Hepatocyte (in vitro differentiated cells): ENCODE measurements around the gene MEA1. TPM values are rescaled to one million over a fixed set of nuclear protein-coding genes. Genes with fewer than 3 reads are reported as not detected.
A peak's percentile ranks its signal among the peaks of the same experiment; 100 is the strongest.

Experiments used
- DNase-seq: peaks from one replicate; pipeline ENCODE4 v3.0.0-alpha.2; 2016; ENCODE audit warnings: low spot score
- H2AFZ ChIP-seq: fragments of 200-600 bp; sonication (generic); 2 replicates; pipeline ENCODE4 v1.6.0; 2016; ENCODE audit warnings: antibody characterized with exemption, mild to moderate bottlenecking
- H3K27ac ChIP-seq: fragments of 200-600 bp; sonication (generic); 2 replicates; pipeline ENCODE4 v1.5.1; 2016; ENCODE audit warnings: mild to moderate bottlenecking
- H3K27me3 ChIP-seq: fragments of 200-600 bp; sonication (generic); 2 replicates; pipeline ENCODE4 v1.6.1; 2016
- H3K36me3 ChIP-seq: fragments of 200-600 bp; sonication (generic); replicated peaks from 2 replicates; pipeline ENCODE4 v1.5.1; 2016; ENCODE audit warnings: low read depth; ENCODE audit not compliant: insufficient read depth
- H3K4me1 ChIP-seq: fragments of 200-600 bp; sonication (generic); 2 replicates; pipeline ENCODE4 v1.5.1; 2016; ENCODE audit warnings: mild to moderate bottlenecking, moderate library complexity; ENCODE audit not compliant: insufficient read depth
- H3K4me2 ChIP-seq: fragments of 200-600 bp; sonication (generic); 2 replicates; pipeline ENCODE4 v1.6.0; 2016
- H3K4me3 ChIP-seq: fragments of 200-600 bp; sonication (generic); 2 replicates; pipeline ENCODE4 v1.5.1; 2016; ENCODE audit warnings: mild to moderate bottlenecking
- H3K79me2 ChIP-seq: fragments of 200-600 bp; sonication (generic); 2 replicates; pipeline ENCODE4 v1.6.0; 2017; ENCODE audit warnings: mild to moderate bottlenecking
- H3K9me2 ChIP-seq: fragments of 200-600 bp; sonication (generic); replicated peaks from 2 replicates; pipeline ENCODE4 v1.6.0; 2017; ENCODE audit warnings: mild to moderate bottlenecking; ENCODE audit not compliant: insufficient read depth
- H3K9me3 ChIP-seq: fragments of 200-600 bp; sonication (generic); 2 replicates; pipeline ENCODE4 v1.5.1; 2016; ENCODE audit warnings: low read depth, mild to moderate bottlenecking
- H4K20me1 ChIP-seq: fragments of 200-600 bp; sonication (generic); 2 replicates; pipeline ENCODE4 v1.6.0; 2016; ENCODE audit warnings: mild to moderate bottlenecking; ENCODE audit not compliant: insufficient read depth, poor library complexity, severe bottlenecking
- CTCF ChIP-seq: fragments of 200-600 bp; sonication (generic); IDR thresholded peaks from 2 replicates; pipeline ENCODE4 v1.5.1; 2016; ENCODE audit warnings: antibody characterized with exemption, mild to moderate bottlenecking; ENCODE audit not compliant: poor library complexity
- EZH2 ChIP-seq: fragments of 200-600 bp; sonication (generic); IDR thresholded peaks from 2 replicates; pipeline ENCODE4 v1.6.1; 2016; ENCODE audit warnings: antibody characterized with exemption, mild to moderate bottlenecking, borderline replicate concordance
- EZH2phosphoT487 ChIP-seq: fragments of 200-600 bp; sonication (generic); IDR thresholded peaks from one replicate; pipeline ENCODE4 v1.6.1; 2018; ENCODE audit warnings: antibody characterized with exemption, mild to moderate bottlenecking, low read depth, moderate library complexity; ENCODE audit not compliant: unreplicated experiment, severe bottlenecking
- WGBS: methylation state at CpG from one replicate; pipeline ENCODE4 v1.1.6; 2016; ENCODE audit warnings: low lambda C conversion rate; ENCODE audit errors: missing lambda C conversion rate; 5-methylcytosine and 5-hydroxymethylcytosine counted together
- polyA plus RNA-seq: library from polyadenylated mRNA; unstranded; fragments of >200 nt; fragmentation: Nextera tagmentation; extraction: Ambion mirVana; gene quantifications from 2 replicates; pipeline ENCODE4 v1.2.1, GENCODE V29; 2016
- total RNA-seq: library from RNA; depleted of rRNA; stranded (reverse); fragments of >200 nt; gene quantifications from 2 replicates; pipeline ENCODE4 v1.2.3, GENCODE V29; 2014

The MEA1 gene
- total and polyA plus RNA-seq, 2 experiments from 2014 or later, result 73.3 to 127 TPM

- Histone ChIP-seq H3K4me1 (peaks cover 32% of the 10 kb centered on the region), H3K9me2 (no peaks in the 10 kb centered on the region), H3K9me3 (no peaks in the 10 kb centered on the region), H2AFZ (peak within 1 kb of the TSS; percentile 44), H3K79me2 (peaks cover 56% of the 10 kb centered on the region), H3K27ac (peak within 1 kb of the TSS; percentile 98), H3K4me2 (peak within 1 kb of the TSS; percentile 93), H4K20me1 (no peaks in the 10 kb centered on the region), H3K36me3 (no peaks in the 10 kb centered on the region), H3K4me3 (peak within 1 kb of the TSS; percentile 40), H3K27me3 (no peaks in the 10 kb centered on the region)
- TF ChIP-seq EZH2 (no peak), CTCF (no peak)
- WGBS, result 4% methylated on average over 41 of the region's 45 CpGs
- DNase-seq, result peak; percentile 98
Observed at GRCh38 chr6:43053545-43054205, 39.9 kb upstream of the MEA1 start, which contains the start of gene CUL7. Gene CUL7 (minus strand): TSS chr6:43053851. CDS start chr6:43052788, 1,063 bp downstream.

GRCh38 chr6:43052842-43053544, 39.2 kb upstream of the MEA1 start:
- WGBS, result 19% methylated on average over 18 of the region's 22 CpGs
- Histone ChIP-seq H3K27me3 (no peaks in the 10 kb centered on the region), H3K36me3 (no peaks in the 10 kb centered on the region), H3K4me3 (peak overlapping the region; percentile 40), H3K79me2 (peaks cover 49% of the 10 kb centered on the region), H3K4me1 (peaks cover 27% of the 10 kb centered on the region), H3K4me2 (peak overlapping the region; percentile 93), H2AFZ (peak overlapping the region; percentile 44), H3K9me3 (no peaks in the 10 kb centered on the region), H3K9me2 (no peaks in the 10 kb centered on the region), H4K20me1 (no peaks in the 10 kb centered on the region), H3K27ac (peak overlapping the region; percentile 98)
- TF ChIP-seq CTCF, result peak; percentile 10
- no peak for TF ChIP-seq EZH2phosphoT487
- no peak for TF ChIP-seq EZH2
- DNase-seq, result peak; percentile 41

- 91% methylated on average over 19 of the region's 19 CpGs for WGBS
- Histone ChIP-seq H4K20me1 (no peaks in the 10 kb centered on the region), H3K4me1 (peaks cover 27% of the 10 kb centered on the region), H3K36me3 (no peaks in the 10 kb centered on the region), H3K9me2 (no peaks in the 10 kb centered on the region), H3K27me3 (no peaks in the 10 kb centered on the region), H3K27ac (peak overlapping the region; percentile 98), H2AFZ (no peak overlapping the region), H3K4me3 (peak overlapping the region; percentile 40), H3K4me2 (peak overlapping the region; percentile 93), H3K9me3 (no peaks in the 10 kb centered on the region), H3K79me2 (peaks cover 43% of the 10 kb centered on the region)
- no peak for TF ChIP-seq EZH2
- TF ChIP-seq EZH2phosphoT487, result no peak
- TF ChIP-seq CTCF, result no peak
- no peak for DNase-seq
Observed at GRCh38 chr6:43052225-43052841, 38.6 kb upstream of the MEA1 start.
